Ovary (tissue), 9 donors: ENCODE data around the gene TOGARAM2. TPM values are rescaled to one million over a fixed set of nuclear protein-coding genes. Genes with fewer than 3 reads are reported as not detected.
"Not testable (repeated sequence)": the region's sequence is repeated elsewhere in the genome, so short reads cannot be mapped to it uniquely, and the experiment has no call there.

ENCODE experiments used
- DNase-seq, 5 donors: peaks; one replicate each; pipeline ENCODE4 v3.0.0-alpha.2; 2019 to 2020
- H3K27ac ChIP-seq, 2 donors: fragments of 200-600 bp; one replicate each; pipeline versions ENCODE4 v1.5.1 to v1.8.0; 2019 to 2022
- H3K27me3 ChIP-seq: fragments of 200-600 bp; one replicate; pipeline ENCODE4 v1.8.0; 2022
- H3K36me3 ChIP-seq: fragments of 200-600 bp; sonication (generic); one replicate; pipeline ENCODE4 v1.5.1; 2019
- H3K4me1 ChIP-seq: one replicate; pipeline ENCODE4 v1.8.1; 2013; ENCODE audit warnings: mild to moderate bottlenecking, moderate library complexity; ENCODE audit not compliant: insufficient read depth
- H3K4me3 ChIP-seq: fragments of 200-600 bp; sonication (generic); one replicate; pipeline ENCODE4 v1.5.1; 2017
- H3K9me3 ChIP-seq, 2 donors: fragments of 200-600 bp in 1 of 2; sonication (generic) in 1 of 2; one replicate each; pipeline versions ENCODE4 v1.5.1 to v1.8.1; 2013 to 2019; ENCODE audit warnings: mild to moderate bottlenecking in 1 of 2, moderate library complexity in 1 of 2
- CTCF ChIP-seq, 3 donors: fragments of 450-650 bp in 2 of 3; fragments of 200-600 bp in 1 of 3; IDR thresholded peaks; one replicate each; pipeline versions ENCODE4 v1.5.1 to v1.8.0; 2016 to 2022; ENCODE audit warnings: antibody characterized with exemption in 3 of 3, mild to moderate bottlenecking in 1 of 3
- EP300 ChIP-seq: sonication (generic); formaldehyde crosslinking; IDR thresholded peaks from one replicate; pipeline ENCODE4 v1.6.1; 2017; ENCODE audit warnings: antibody characterized with exemption
- POLR2A ChIP-seq: fragments of 450-650 bp; IDR thresholded peaks from one replicate; pipeline ENCODE4 v1.6.1; 2017; ENCODE audit warnings: antibody characterized with exemption, mild to moderate bottlenecking, moderate library complexity
- WGBS, 3 donors: extraction: QIAGEN DNeasy Blood & Tissue Kit in 1 of 3; methylation state at CpG; one replicate each; pipeline versions ENCODE4 v1.1.5 to v1.1.7; 2013 to 2017; 5-methylcytosine and 5-hydroxymethylcytosine counted together
- intact Hi-C, 4 donors: fragments of 100-400 bp; cut with DNase I; formaldehyde crosslinking; loops; one replicate each; pipeline versions ENCODE4 v1.11.0 to v1.15.1; 2022 to 2023
- polyA plus RNA-seq, 2 donors: library from polyadenylated mRNA; stranded (reverse); fragments of 200-250 nt in 1 of 2; fragments of 350-450 nt in 1 of 2; fragmentation: Illumina TruSeq in 1 of 2; extraction: RNeasy Lipid Tissue Mini Kit (QIAGEN cat#74804) in 1 of 2; gene quantifications; one replicate each; pipeline ENCODE4 v1.2.3, GENCODE V29; 2013 to 2014
- total RNA-seq, 7 donors: library from RNA; depleted of rRNA in 2 of 7; stranded (reverse); fragments of >200 nt in 2 of 7; fragmentation: NEBNext Ultra II Directional in 3 of 7; extraction: Animal tissue kit (Norgen Biotek cat#: 25700) in 3 of 7; gene quantifications; one replicate each; pipeline versions ENCODE4 v1.1.0 to v1.2.4, GENCODE V29; 2016 to 2023
- donor health status: DM: no; HTN: no; CAD: no; lungs with moderate emphysema.
- donor health status: DM: no; HTN: no; CAD: no.
- donor health status: Bipolar disorder and iron deficiency.
- donor health status: DM: yes; HTN: yes; CAD: no.
- donor health status: DM: no; HTN: no; CAD: no.
- donor health status: DM: yes; HTN: yes; CAD: no.

The TOGARAM2 gene
- total and polyA plus RNA-seq, 9 donors: 0.33 to 21.1 (median 1.7) TPM

- Histone ChIP-seq H3K4me1 (no peaks in the 10 kb centered on the region), H3K36me3 (no peaks in the 10 kb centered on the region), H3K9me3 (no peaks in the 10 kb centered on the region), H3K27ac (no peak overlapping the region), H3K27me3 (no peaks in the 10 kb centered on the region), H3K4me3 (no peak overlapping the region)
- intact Hi-C loops: no loop called here
- TF ChIP-seq CTCF (IDR thresholded peaks at IDR 0.05): no peak
- no peak for DNase-seq
- 85 to 90% (median 89%) methylated on average over 10 of the region's 10 CpGs for WGBS, 3 donors
These were observed 3.8 kb upstream of the TOGARAM2 start for GRCh38 chr2:28977176-28977875.

GRCh38 chr2:28978001-28978400 lies 3.1 kb upstream of the TOGARAM2 start:
- H3K27ac ChIP-seq, H3K4me3 ChIP-seq, intact Hi-C loops, H3K27me3 ChIP-seq, DNase-seq, H3K4me1 ChIP-seq, H3K36me3 ChIP-seq, H3K9me3 ChIP-seq: not testable (repeated sequence)
- 94 to 96% (median 95%) methylated on average over 8 of the region's 8 CpGs for WGBS, 3 donors

GRCh38 chr2:28978606-28979005 lies 2.5 kb upstream of the TOGARAM2 start:
- no peaks in the 10 kb centered on the region for H3K27me3 ChIP-seq
- H3K36me3 ChIP-seq: no peaks in the 10 kb centered on the region
- no peak overlapping the region for H3K27ac ChIP-seq
- no peaks in the 10 kb centered on the region for H3K9me3 ChIP-seq
- no peak for DNase-seq
- intact Hi-C loops: no loop called here
- no peak overlapping the region for H3K4me3 ChIP-seq
- WGBS, 3 donors: 53 to 58% (median 56%) methylated on average over 6 of the region's 6 CpGs
- no peak for TF ChIP-seq EP300
- TF ChIP-seq CTCF (IDR thresholded peaks at IDR 0.05): no peak
- TF ChIP-seq POLR2A: no peak
- no peaks in the 10 kb centered on the region for H3K4me1 ChIP-seq

GRCh38 chr2:28979041-28979440 lies 2.1 kb upstream of the TOGARAM2 start:
- Histone ChIP-seq H3K27ac (no peak overlapping the region), H3K27me3 (no peaks in the 10 kb centered on the region), H3K36me3 (no peaks in the 10 kb centered on the region), H3K4me1 (no peaks in the 10 kb centered on the region), H3K4me3 (no peak overlapping the region), H3K9me3 (no peaks in the 10 kb centered on the region)
- WGBS, 3 donors: 64 to 84% (median 67%) methylated on average over 7 of the region's 7 CpGs
- intact Hi-C loops: no loop called here
- no peak for DNase-seq
- no peak for TF ChIP-seq CTCF (IDR thresholded peaks at IDR 0.05)
- TF ChIP-seq POLR2A: no peak
- TF ChIP-seq EP300: no peak

- Histone ChIP-seq H3K27ac (no peak overlapping the region), H3K4me3 (no peak overlapping the region), H3K9me3 (no peaks in the 10 kb centered on the region), H3K4me1 (no peaks in the 10 kb centered on the region), H3K36me3 (no peaks in the 10 kb centered on the region), H3K27me3 (no peaks in the 10 kb centered on the region)
- peak in 2 of 5 donors; percentile 33 to 57 for DNase-seq
- intact Hi-C loops: no loop called here
- 61 to 71% (median 67%) methylated on average over 11 to 13 of the region's 13 CpGs for WGBS, 3 donors
- TF ChIP-seq EP300: no peak
- no peak for TF ChIP-seq CTCF (IDR thresholded peaks at IDR 0.05)
- no peak for TF ChIP-seq POLR2A
These were observed 1.3 kb upstream of the TOGARAM2 start for GRCh38 chr2:28979576-28980366.
